Peyer's patch (tissue), 4 donors: Measurements from ENCODE around the gene PRIMA1. TPM values are rescaled to one million over a fixed set of nuclear protein-coding genes. Genes with fewer than 3 reads are reported as not detected.

Source experiments
- DNase-seq, 3 donors: peaks; one replicate each; pipeline ENCODE4 v3.0.0-alpha.2; 2017 to 2019
- H3K27ac ChIP-seq, 4 donors: fragments of 200-600 bp; sonication (generic); one replicate each; pipeline ENCODE4 v1.5.1; 2016 to 2019
- H3K27me3 ChIP-seq, 2 donors: fragments of 200-600 bp; sonication (generic); one replicate each; pipeline ENCODE4 v1.5.1; 2019
- H3K36me3 ChIP-seq, 3 donors: fragments of 200-600 bp; sonication (generic); one replicate each; pipeline ENCODE4 v1.5.1; 2016 to 2019
- H3K4me1 ChIP-seq, 4 donors: fragments of 200-600 bp; sonication (generic); one replicate each; pipeline ENCODE4 v1.5.1; 2016 to 2019
- H3K4me3 ChIP-seq, 4 donors: fragments of 200-600 bp; sonication (generic); 1 replicate in 3 of 4; 2 replicates in 1 of 4; pipeline ENCODE4 v1.5.1; 2016 to 2019; ENCODE audit warnings: mild to moderate bottlenecking in 1 of 4
- H3K9me3 ChIP-seq, 4 donors: fragments of 200-600 bp; sonication (generic); one replicate each; pipeline ENCODE4 v1.5.1; 2016 to 2019; ENCODE audit warnings: mild to moderate bottlenecking in 1 of 4
- POLR2A ChIP-seq, 2 donors: fragments of 450-650 bp; IDR thresholded peaks; one replicate each; pipeline ENCODE4 v1.5.1; 2017; ENCODE audit warnings: antibody characterized with exemption in 2 of 2, mild to moderate bottlenecking in 2 of 2, moderate library complexity in 2 of 2
- total RNA-seq, 4 donors: library from RNA; depleted of rRNA; stranded (reverse); fragments of >200 nt; gene quantifications; one replicate each; pipeline ENCODE4 v1.1.0, GENCODE V29; 2016
- TF ChIP-seq, protein P1 (sequence below), 6 experiments: fragments of 450-650 bp in 4 of 6; fragments of 200-600 bp in 2 of 6; sonication (generic) in 1 of 6; IDR thresholded peaks; one replicate each; pipeline ENCODE4 v1.5.1; 2017 to 2019; ENCODE audit warnings: antibody characterized with exemption in 6 of 6, mild to moderate bottlenecking in 3 of 6, moderate library complexity in 1 of 6

Gene PRIMA1
- total RNA-seq, 4 donors from 2014 or later: 1.2 to 5.1 (median 3.0) TPM

GRCh38 chr14:93719256-93719655 lies 69.0 kb downstream of the PRIMA1 start:
- no peak for TF ChIP-seq POLR2A (IDR thresholded peaks at IDR 0.05)
- TF ChIP-seq, protein P1, sequence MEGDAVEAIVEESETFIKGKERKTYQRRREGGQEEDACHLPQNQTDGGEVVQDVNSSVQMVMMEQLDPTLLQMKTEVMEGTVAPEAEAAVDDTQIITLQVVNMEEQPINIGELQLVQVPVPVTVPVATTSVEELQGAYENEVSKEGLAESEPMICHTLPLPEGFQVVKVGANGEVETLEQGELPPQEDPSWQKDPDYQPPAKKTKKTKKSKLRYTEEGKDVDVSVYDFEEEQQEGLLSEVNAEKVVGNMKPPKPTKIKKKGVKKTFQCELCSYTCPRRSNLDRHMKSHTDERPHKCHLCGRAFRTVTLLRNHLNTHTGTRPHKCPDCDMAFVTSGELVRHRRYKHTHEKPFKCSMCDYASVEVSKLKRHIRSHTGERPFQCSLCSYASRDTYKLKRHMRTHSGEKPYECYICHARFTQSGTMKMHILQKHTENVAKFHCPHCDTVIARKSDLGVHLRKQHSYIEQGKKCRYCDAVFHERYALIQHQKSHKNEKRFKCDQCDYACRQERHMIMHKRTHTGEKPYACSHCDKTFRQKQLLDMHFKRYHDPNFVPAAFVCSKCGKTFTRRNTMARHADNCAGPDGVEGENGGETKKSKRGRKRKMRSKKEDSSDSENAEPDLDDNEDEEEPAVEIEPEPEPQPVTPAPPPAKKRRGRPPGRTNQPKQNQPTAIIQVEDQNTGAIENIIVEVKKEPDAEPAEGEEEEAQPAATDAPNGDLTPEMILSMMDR (IDR thresholded peaks at IDR 0.05): no peak
- no peaks in the 10 kb centered on the region for H3K36me3 ChIP-seq
- H3K9me3 ChIP-seq: no peaks in the 10 kb centered on the region
- H3K4me3 ChIP-seq: no peak overlapping the region
- DNase-seq: peak in 1 of 3 donors; percentile 28
- no peak overlapping the region for H3K27ac ChIP-seq
- no peaks in the 10 kb centered on the region for H3K27me3 ChIP-seq
- no peaks in the 10 kb centered on the region for H3K4me1 ChIP-seq

DNA sequence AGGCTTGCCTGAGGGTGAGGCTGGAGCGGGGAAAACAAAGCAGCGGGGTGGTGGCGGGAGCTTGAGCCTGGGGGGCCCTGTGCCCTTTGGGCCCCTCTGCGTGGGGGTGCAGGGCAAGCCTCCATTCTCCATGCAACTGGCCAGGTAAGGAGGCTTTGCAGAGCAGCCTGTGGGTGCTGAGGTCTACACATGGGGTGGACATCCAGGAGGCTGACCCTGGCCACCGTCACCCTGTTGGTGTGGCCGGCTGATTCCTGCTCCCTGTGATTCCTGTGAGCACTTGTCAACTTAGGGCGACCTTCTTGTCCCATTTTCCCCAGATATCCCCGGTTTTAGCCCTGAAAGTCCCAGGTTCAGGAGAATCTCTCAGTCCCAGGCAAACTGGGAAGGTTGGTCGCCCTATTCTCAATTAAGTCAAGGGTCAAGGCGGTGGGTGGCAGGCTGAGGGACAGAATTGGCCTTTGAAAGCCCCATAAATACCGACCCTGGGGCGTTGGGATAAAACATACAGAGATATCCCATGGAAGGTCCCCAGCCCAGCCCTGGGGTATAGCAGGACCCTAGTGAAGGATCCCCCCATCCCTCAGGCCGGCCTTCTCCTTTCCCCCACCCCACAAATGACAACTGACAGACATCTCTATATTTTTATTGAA lies 70.5 kb downstream of the PRIMA1 start:
- no peak overlapping the region for H3K27ac ChIP-seq
- TF ChIP-seq, protein P1 (IDR thresholded peaks at IDR 0.05): no peak
- TF ChIP-seq POLR2A (IDR thresholded peaks at IDR 0.05): no peak
- no peaks in the 10 kb centered on the region for H3K36me3 ChIP-seq
- H3K27me3 ChIP-seq: no peaks in the 10 kb centered on the region
- no peak overlapping the region for H3K4me3 ChIP-seq
- peak in 1 of 3 donors; percentile 23 for DNase-seq
- H3K9me3 ChIP-seq: no peaks in the 10 kb centered on the region
- H3K4me1 ChIP-seq: no peaks in the 10 kb centered on the region

GRCh38 chr14:93716746-93717667 lies 71.3 kb downstream of the PRIMA1 start:
- Histone ChIP-seq H3K27me3 (no peaks in the 10 kb centered on the region), H3K4me3 (no peak overlapping the region), H3K27ac (no peak overlapping the region), H3K9me3 (no peaks in the 10 kb centered on the region), H3K4me1 (no peaks in the 10 kb centered on the region), H3K36me3 (no peaks in the 10 kb centered on the region)
- DNase-seq: no peak
- no peak for TF ChIP-seq POLR2A (IDR thresholded peaks at IDR 0.05)
- TF ChIP-seq, protein P1 (IDR thresholded peaks at IDR 0.05): no peak

DNA sequence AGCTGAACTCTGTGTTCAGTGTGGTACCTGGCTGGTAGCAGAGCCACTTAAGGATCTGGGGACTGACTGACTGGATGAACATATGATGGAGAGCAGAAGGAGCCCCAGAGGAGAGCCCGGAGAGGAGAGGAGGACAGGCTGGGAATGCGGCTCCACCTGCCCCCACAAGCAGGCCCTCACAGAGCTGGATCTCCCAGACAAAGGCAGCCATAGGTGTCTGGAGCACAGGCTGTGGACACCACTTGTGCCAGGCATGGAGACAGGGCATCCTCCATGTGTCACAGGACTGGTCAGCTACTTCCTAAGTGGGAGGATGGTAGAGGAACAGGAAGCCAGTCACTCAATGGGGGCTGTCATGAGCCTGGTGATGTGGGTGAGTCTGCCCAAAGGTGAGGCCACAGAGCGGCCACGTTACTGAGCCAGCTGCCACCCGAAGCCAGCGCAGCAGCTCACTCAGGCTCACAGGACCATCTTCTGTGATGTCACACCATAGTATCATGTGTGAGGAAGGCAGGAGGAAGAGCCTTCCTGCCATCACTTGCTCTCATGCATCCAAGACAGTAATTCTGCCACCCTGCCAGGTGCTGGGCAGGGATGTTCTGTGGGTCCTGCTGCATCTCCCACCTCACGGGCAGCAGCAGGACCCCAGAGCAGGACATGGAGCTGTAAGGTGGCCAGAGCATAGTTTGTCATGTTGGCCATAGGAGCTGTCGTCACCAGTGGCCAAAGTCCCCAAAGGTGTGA lies 72.1 kb downstream of the PRIMA1 start:
- no peaks in the 10 kb centered on the region for H3K4me1 ChIP-seq
- H3K27ac ChIP-seq: no peak overlapping the region
- H3K9me3 ChIP-seq: no peaks in the 10 kb centered on the region
- no peaks in the 10 kb centered on the region for H3K27me3 ChIP-seq
- DNase-seq: no peak
- H3K4me3 ChIP-seq: no peak overlapping the region
- TF ChIP-seq, protein P1 (IDR thresholded peaks at IDR 0.05): no peak
- TF ChIP-seq POLR2A (IDR thresholded peaks at IDR 0.05): no peak
- no peaks in the 10 kb centered on the region for H3K36me3 ChIP-seq

DNA sequence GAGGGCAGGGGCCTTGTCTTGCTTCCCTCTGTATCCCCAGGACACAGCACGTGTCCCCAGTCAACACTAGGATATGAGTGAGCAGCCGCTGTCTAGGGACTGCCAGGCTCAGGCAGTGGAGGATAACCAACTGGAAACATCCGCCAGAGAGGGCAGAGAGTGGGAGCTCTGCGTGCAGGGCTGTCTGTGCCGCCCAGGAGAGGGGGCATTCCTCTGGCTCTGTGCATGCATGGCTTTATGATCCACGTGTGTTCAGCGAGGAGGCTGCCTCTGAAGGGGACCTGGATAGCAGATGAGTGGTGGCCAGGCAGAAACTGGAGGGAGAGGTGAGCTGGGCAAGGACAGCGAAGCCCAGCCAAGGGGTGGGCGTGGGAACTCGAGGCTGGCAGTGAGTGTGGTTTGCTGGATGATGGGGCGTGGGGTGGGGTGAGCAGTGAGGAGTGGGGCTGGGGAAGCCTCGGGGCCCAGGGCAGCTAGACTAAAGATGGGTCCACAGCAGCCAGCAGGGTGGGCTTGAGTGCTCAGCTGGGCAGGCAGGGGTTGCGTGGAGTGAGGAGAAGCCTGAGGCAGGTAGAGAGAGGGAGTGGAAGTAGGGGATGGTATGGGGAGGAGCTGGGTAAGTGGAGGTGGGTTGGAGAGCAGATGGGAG lies 72.9 kb downstream of the PRIMA1 start:
- H3K27me3 ChIP-seq: no peaks in the 10 kb centered on the region
- TF ChIP-seq, protein P1 (IDR thresholded peaks at IDR 0.05): no peak
- TF ChIP-seq POLR2A (IDR thresholded peaks at IDR 0.05): no peak
- H3K27ac ChIP-seq: no peak overlapping the region
- no peaks in the 10 kb centered on the region for H3K36me3 ChIP-seq
- no peaks in the 10 kb centered on the region for H3K9me3 ChIP-seq
- H3K4me3 ChIP-seq: no peak overlapping the region
- no peak for DNase-seq
- no peaks in the 10 kb centered on the region for H3K4me1 ChIP-seq
